AG09319 (cell line): ENCODE results near the gene RIPPLY2.

ENCODE experiments used
- DNase-seq: peaks from one replicate; pipeline ENCODE4 v3.0.0-alpha.2; 2010; ENCODE audit warnings: low read depth; ENCODE audit errors: extremely low read depth
- CTCF ChIP-seq: IDR thresholded peaks from 2 replicates; pipeline ENCODE4 v1.5.1; 2011; ENCODE audit warnings: low read depth, mild to moderate bottlenecking, inconsistent platforms, low read length, moderate library complexity

Gene RIPPLY2

GRCh38 chr6:83860359-83860755 is 7.2 kb downstream of the RIPPLY2 start:
- DNase-seq: no peak
- TF ChIP-seq CTCF: no peak

- no peak for TF ChIP-seq CTCF
- DNase-seq: no peak
Observed at GRCh38 chr6:83860782-83861495, 7.8 kb downstream of the RIPPLY2 start.

DNA sequence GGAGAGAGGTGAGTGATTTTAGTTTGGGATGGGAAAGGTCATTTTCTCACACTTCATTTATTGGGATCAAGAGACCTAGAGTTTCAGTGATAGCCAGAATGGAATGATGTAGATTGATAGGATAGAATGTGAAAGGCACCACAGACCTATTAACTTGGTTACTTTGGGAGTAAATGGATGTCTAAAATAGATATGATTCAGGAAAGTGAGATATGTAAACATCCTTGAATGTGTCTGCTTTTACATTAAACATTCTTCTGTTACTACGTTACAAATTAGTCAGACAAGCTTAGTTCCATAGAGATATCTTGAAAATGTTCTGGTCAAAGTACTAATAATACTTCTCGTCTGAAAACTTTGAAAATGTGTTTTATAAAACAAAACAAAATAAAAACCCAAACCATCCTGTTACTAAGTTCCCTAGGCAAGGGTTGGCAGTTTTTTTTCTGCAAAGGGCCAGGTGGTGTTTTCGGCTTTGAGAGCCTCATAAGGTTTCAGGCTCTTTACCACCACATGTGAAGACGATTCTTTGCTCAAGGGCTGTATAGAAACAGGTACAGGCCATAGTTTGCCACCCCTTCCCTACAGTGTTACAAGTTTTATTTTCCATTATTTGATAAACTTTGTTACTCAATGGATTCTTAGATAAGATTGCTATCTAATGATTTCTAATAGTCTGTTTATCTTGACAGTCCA is 9.8 kb downstream of the RIPPLY2 start:
- no peak for TF ChIP-seq CTCF
- no peak for DNase-seq

GRCh38 chr6:83867043-83867442 is 13.9 kb downstream of the RIPPLY2 start:
- no peak for DNase-seq
- TF ChIP-seq CTCF: no peak

DNA sequence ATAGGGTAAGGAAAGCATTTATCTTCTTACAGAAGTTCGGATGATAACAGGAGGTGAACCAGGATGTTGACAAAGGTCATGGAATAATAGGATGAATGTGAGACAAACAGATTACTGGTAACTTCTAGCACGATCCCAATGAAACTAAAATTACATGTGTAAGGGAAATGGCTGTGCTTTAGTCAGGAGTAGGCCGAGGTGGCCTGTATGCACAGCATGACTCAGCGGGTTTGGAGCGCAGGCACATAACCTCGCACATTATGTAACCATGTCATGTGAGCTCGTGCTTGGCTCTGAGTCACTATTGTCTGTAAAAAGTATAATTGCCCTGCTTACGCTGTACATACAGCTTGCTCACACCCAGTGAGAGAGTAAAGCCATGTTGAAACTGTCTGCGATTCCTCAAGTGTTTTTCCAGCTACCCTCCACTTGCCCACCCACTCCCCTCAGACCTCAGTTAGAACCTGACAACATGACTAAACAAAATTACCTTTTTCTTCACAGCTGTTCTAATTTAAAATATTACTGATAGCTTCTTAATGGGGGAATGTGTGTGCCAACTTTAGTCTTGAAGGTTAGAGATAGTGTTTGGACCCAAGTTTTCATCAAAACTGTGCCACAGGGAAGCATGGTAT is 14.5 kb downstream of the RIPPLY2 start:
- TF ChIP-seq CTCF: no peak
- peak; percentile 88 for DNase-seq

DNA sequence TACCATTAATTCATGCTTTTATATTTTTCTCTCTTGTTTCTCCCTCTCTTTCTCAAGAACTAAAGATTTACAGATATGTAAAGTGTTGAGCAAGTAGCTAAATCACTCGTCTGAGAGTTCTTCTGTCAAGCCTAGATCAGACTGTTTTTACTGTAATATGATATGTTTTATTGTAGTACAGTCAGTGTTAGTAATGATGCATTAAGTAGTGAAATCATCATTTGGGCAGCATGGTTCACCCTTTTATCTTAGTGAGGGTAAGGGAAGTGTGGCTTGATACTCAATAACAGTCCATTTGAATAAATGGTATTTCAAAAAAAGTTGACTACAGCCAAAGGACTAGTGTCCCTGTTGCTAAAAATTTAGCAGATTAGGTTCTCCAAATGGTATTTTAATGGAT is 15.5 kb downstream of the RIPPLY2 start:
- TF ChIP-seq CTCF: no peak
- DNase-seq: no peak

- DNase-seq: no peak
- TF ChIP-seq CTCF: no peak
Observed at GRCh38 chr6:83870649-83871048, 17.5 kb downstream of the RIPPLY2 start.
